Muscle of leg (tissue), 11 donors: Measurements from ENCODE around the gene PKP3. TPM values are rescaled to one million over a fixed set of nuclear protein-coding genes. Genes with fewer than 3 reads are reported as not detected.
"Not testable (repeated sequence)": the region's sequence is repeated elsewhere in the genome, so short reads cannot be mapped to it uniquely, and the experiment has no call there.

Experiments
- DNase-seq: peaks from one replicate; pipeline ENCODE4 v3.0.0; 2013
- H3K27ac ChIP-seq: one replicate; pipeline ENCODE4 v1.5.1; 2013; ENCODE audit warnings: mild to moderate bottlenecking, low read length, control low read depth
- H3K27me3 ChIP-seq: one replicate; pipeline ENCODE4 v1.6.1; 2013; ENCODE audit warnings: low read length; ENCODE audit not compliant: control insufficient read depth, insufficient read depth
- H3K36me3 ChIP-seq: one replicate; pipeline ENCODE4 v1.6.1; 2013; ENCODE audit warnings: low read length; ENCODE audit not compliant: control insufficient read depth, insufficient read depth
- H3K4me1 ChIP-seq: one replicate; pipeline ENCODE4 v1.6.1; 2013; ENCODE audit warnings: low read length; ENCODE audit not compliant: control insufficient read depth, insufficient read depth
- H3K4me3 ChIP-seq: one replicate; pipeline ENCODE4 v1.5.1; 2013; ENCODE audit warnings: low read length, control low read depth
- H3K9me3 ChIP-seq: replicated peaks from 2 replicates; pipeline ENCODE4 v1.6.1; 2013; ENCODE audit warnings: low read depth, low read length; ENCODE audit not compliant: control insufficient read depth
- WGBS: methylation state at CpG from one replicate; pipeline ENCODE4 v1.1.5; 2013; ENCODE audit warnings: missing lambda C conversion rate; ENCODE audit not compliant: insufficient coverage; 5-methylcytosine and 5-hydroxymethylcytosine counted together
- polyA plus RNA-seq, 8 donors: library from polyadenylated mRNA; unstranded; fragments of 120-200 nt; gene quantifications; one replicate each; pipeline versions ENCODE4 v1.2.1 to v1.2.3, GENCODE V29; 2013; ENCODE audit warnings: inconsistent platforms in 1 of 8, low replicate concordance in 1 of 8; ENCODE audit not compliant: insufficient read length in 8 of 8, insufficient read depth in 1 of 8
- total RNA-seq: library from RNA; stranded (reverse); fragments of 120-200 nt; gene quantifications from one replicate; pipeline ENCODE4 v1.2.4, GENCODE V29; 2013

Gene PKP3
- total and polyA plus RNA-seq, 9 donors = 0.13 to 10.5 (median 0.53) TPM

- Histone ChIP-seq H3K27me3 (peaks cover 63% of the 10 kb centered on the region), H3K9me3 (no peaks in the 10 kb centered on the region), H3K4me1 (peaks cover 12% of the 10 kb centered on the region), H3K27ac (no peak overlapping the region), H3K36me3 (no peaks in the 10 kb centered on the region), H3K4me3 (no peak overlapping the region)
- no peak for DNase-seq
- WGBS = 44% methylated on average over 67 of the region's 71 CpGs
Observed at GRCh38 chr11:420054-420910, 26.3 kb downstream of the PKP3 start.

- no peak for DNase-seq
- Histone ChIP-seq H3K4me1 (peaks cover 8% of the 10 kb centered on the region), H3K27ac (no peak overlapping the region), H3K36me3 (no peaks in the 10 kb centered on the region), H3K4me3 (no peak overlapping the region), H3K27me3 (peaks cover 59% of the 10 kb centered on the region), H3K9me3 (no peaks in the 10 kb centered on the region)
- 82% methylated on average over 14 of the region's 21 CpGs for WGBS
Observed at GRCh38 chr11:420911-421321, 26.9 kb downstream of the PKP3 start.

DNA sequence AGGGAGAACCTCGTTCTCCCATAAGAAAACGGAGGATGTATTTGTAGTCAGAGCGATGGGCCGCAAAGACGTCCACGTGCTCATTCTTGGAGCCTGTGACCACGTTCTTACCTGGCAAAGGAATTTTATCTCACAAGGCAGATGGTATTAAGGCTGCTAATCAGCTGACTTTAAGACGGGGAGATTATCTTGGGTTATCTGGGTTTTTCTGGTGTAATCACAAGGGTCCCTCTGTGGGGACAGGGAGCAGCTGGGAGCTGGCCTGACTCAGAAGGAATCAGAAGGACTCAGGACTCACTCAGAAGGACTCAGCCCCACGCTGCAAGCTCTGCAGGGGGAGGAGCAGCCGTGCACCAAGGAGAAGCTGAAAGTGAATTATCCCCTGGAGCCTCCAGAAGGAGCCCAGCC lies 28.2 kb downstream of the PKP3 start:
- no peaks in the 10 kb centered on the region for H3K36me3 ChIP-seq
- H3K27ac ChIP-seq = no peak overlapping the region
- no peak overlapping the region for H3K4me3 ChIP-seq
- DNase-seq = no peak
- no peaks in the 10 kb centered on the region for H3K9me3 ChIP-seq
- no peaks in the 10 kb centered on the region for H3K4me1 ChIP-seq
- WGBS = 63% methylated on average over 9 of the region's 10 CpGs
- H3K27me3 ChIP-seq = peaks cover 54% of the 10 kb centered on the region

GRCh38 chr11:424232-424631 lies 30.2 kb downstream of the PKP3 start:
- H3K4me1 ChIP-seq = no peaks in the 10 kb centered on the region
- H3K27me3 ChIP-seq = peaks cover 35% of the 10 kb centered on the region

DNA sequence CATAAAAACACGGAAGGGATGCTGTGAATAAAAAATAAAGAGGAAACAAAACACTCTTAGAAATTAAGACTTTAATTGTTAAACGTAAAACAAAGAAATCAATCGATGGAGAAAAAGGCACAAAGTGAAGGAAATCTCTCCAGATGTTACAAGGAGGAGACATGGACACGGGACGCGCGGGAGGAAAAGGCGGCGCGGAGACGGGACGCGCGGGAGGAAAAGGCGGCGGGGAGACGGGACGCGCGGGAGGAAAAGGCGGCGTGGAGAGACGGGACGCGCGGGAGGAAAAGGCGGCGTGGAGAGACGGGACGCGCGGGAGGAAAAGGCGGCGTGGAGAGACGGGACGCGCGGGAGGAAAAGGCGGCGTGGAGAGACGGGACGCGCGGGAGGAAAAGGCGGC lies 30.8 kb downstream of the PKP3 start:
- H3K9me3 ChIP-seq, DNase-seq, H3K36me3 ChIP-seq, H3K4me3 ChIP-seq, H3K4me1 ChIP-seq, H3K27ac ChIP-seq: not testable (repeated sequence)
- peaks cover 30% of the 10 kb centered on the region for H3K27me3 ChIP-seq
- 40% methylated on average over 9 of the region's 45 CpGs for WGBS

More at GRCh38 chr11:424232-424631, 30.2 kb downstream of the PKP3 start:
- no peaks in the 10 kb centered on the region for H3K9me3 ChIP-seq
- H3K36me3 ChIP-seq = no peaks in the 10 kb centered on the region
- 90% methylated on average over 2 of the region's 4 CpGs for WGBS
- H3K4me3 ChIP-seq = no peak overlapping the region
- H3K27ac ChIP-seq = no peak overlapping the region
- DNase-seq = no peak

- Histone ChIP-seq H3K27me3 (peaks cover 25% of the 10 kb centered on the region), H3K9me3 (no peaks in the 10 kb centered on the region), H3K4me3 (no peak overlapping the region), H3K4me1 (no peaks in the 10 kb centered on the region), H3K36me3 (no peaks in the 10 kb centered on the region), H3K27ac (no peak overlapping the region)
- no CpG with 5 or more reads among the region's 4 CpGs for WGBS
- no peak for DNase-seq
Observed at GRCh38 chr11:425301-425700, 31.3 kb downstream of the PKP3 start.

DNA sequence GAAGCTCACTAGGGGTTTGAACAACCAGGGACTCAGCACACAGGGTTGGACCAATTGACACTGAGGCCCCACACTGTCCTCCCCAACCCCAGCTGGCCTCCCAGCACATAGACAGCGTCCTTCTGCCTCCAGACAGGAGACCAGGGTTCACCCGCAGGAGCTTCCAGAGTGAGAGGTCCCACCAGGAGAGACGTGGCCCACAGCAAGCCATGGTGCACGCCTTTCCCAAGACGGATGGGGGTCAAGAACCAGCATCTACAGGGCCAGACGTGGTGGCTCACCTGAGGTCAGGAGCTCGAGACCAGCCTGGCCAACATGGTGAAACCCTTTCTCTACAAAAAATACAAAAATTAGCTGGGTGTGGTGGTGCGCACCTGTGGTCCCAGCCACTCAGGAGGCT lies 32.8 kb downstream of the PKP3 start:
- no peaks in the 10 kb centered on the region for H3K36me3 ChIP-seq
- WGBS = 82% methylated on average over 8 of the region's 8 CpGs
- no peak overlapping the region for H3K4me3 ChIP-seq
- peaks cover 22% of the 10 kb centered on the region for H3K27me3 ChIP-seq
- DNase-seq = no peak
- no peak overlapping the region for H3K27ac ChIP-seq
- H3K4me1 ChIP-seq = no peaks in the 10 kb centered on the region
- H3K9me3 ChIP-seq = no peaks in the 10 kb centered on the region

GRCh38 chr11:428295-428694 lies 34.3 kb downstream of the PKP3 start:
- Histone ChIP-seq H3K4me3 (no peak overlapping the region), H3K9me3 (no peaks in the 10 kb centered on the region), H3K27ac (no peak overlapping the region), H3K4me1 (no peaks in the 10 kb centered on the region), H3K36me3 (no peaks in the 10 kb centered on the region), H3K27me3 (peaks cover 20% of the 10 kb centered on the region)
- DNase-seq = no peak
- WGBS = 90% methylated on average over 24 of the region's 24 CpGs

DNA sequence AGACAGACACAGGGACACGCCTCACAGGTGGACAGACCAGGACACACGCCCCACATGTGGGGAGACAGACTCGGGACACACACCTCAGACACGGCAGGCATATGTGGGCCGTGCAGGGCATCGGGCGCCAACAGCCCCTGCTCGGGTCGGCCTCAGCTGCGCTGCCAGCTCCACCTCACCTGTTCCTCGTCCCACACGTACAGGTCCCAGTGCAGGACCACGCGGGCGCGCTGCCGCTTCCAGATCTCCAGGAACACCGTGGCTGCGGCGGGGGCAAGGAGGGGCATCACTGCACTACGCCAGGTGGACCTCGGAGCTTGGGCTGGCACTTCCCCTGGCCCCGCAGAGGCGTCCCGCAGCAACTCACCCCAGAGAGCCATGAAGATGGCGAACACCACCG lies 35.4 kb downstream of the PKP3 start:
- no peak overlapping the region for H3K4me3 ChIP-seq
- WGBS = 86% methylated on average over 27 of the region's 27 CpGs

DNA sequence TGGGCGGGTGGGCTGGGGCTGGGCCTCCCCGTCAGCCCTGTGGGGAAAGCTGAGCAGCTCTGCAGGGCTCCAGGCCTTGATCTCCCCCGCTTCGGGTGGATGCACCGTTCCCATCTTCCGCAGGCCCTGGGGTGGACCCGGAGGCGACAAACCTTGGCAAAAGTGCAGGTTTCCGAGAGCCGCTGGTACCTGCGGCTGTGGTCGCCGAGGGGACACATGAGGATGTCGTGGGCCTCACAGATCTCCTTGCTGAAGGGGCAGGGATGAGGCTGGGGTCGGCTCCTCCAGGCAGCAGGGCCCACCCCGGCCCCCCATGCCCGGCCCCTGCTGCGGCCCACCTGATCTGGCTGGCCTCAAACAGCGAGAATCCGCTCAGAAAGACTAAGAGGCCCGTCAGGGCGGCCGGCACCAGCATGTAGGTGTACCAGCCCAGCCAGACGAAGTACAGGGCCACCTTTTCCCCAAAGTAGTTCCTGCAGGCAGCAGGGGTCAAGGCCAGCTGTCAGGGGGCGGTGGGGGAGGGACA lies 36.0 kb downstream of the PKP3 start:
- no peaks in the 10 kb centered on the region for H3K4me1 ChIP-seq
- H3K27me3 ChIP-seq = peaks cover 12% of the 10 kb centered on the region
- no peak overlapping the region for H3K4me3 ChIP-seq
- H3K36me3 ChIP-seq = no peaks in the 10 kb centered on the region
- no peak for DNase-seq
- 44% methylated on average over 20 of the region's 25 CpGs for WGBS
- H3K27ac ChIP-seq = no peak overlapping the region
- no peaks in the 10 kb centered on the region for H3K9me3 ChIP-seq

More for the DNA sequence above, 35.4 kb downstream of the PKP3 start:
- peaks cover 14% of the 10 kb centered on the region for H3K27me3 ChIP-seq
- H3K36me3 ChIP-seq = no peaks in the 10 kb centered on the region
- H3K27ac ChIP-seq = no peak overlapping the region
- DNase-seq = no peak
- H3K4me1 ChIP-seq = no peaks in the 10 kb centered on the region
- H3K9me3 ChIP-seq = no peaks in the 10 kb centered on the region
